Measurements from ENCODE around the gene DGKZ.
A peak's percentile ranks its signal among the peaks of the same experiment; 100 is the strongest.
"Not testable (repeated sequence)": the region's sequence is repeated elsewhere in the genome, so short reads cannot be mapped to it uniquely, and the experiment has no call there.

The DGKZ gene

DNA sequence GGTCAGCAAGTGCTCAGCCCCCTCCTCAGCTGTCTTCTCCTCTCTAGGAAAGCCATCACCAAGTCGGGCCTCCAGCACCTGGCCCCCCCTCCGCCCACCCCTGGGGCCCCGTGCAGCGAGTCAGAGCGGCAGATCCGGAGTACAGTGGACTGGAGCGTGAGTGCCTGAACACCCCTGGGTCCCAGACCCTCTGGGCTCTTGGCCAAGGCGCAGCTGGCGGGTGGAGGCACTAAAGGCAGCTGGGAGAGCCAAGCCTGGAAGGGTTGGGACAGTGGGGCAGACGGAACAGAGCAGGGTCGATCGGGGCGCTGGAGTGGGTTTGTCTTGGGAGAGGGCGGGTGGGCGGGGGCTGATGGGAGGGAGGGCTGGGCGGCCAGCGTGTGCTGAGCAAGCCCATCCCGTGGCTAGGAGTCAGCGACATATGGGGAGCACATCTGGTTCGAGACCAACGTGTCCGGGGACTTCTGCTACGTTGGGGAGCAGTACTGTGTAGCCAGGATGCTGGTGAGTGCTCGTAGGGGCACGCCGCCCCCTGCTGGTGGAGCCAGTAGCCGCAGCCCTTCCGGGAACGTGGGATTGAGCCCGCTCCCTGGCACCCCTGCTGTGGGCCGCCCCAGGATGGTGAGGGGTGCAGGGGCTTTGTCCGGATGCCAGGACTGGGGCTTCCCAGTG is 20.1 kb downstream of the DGKZ start:
- peak in 1 of 2 experiments; percentile 60 for DNase-seq

DNA sequence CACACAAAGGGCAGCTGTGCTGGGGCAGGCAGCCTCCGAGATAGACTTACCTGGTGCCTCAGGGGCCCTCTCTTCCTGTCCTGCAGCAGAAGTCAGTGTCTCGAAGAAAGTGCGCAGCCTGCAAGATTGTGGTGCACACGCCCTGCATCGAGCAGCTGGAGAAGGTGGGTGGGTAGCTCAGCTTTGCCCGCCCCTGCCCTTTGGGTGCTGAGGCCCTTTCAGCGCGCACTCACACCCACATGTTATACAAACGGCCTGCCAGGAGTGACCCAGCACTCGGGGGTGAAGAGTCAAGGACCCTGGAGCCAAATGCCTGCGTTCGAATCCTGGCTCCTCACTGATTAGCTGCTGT is 20.6 kb downstream of the DGKZ start:
- no peak for DNase-seq

DNA sequence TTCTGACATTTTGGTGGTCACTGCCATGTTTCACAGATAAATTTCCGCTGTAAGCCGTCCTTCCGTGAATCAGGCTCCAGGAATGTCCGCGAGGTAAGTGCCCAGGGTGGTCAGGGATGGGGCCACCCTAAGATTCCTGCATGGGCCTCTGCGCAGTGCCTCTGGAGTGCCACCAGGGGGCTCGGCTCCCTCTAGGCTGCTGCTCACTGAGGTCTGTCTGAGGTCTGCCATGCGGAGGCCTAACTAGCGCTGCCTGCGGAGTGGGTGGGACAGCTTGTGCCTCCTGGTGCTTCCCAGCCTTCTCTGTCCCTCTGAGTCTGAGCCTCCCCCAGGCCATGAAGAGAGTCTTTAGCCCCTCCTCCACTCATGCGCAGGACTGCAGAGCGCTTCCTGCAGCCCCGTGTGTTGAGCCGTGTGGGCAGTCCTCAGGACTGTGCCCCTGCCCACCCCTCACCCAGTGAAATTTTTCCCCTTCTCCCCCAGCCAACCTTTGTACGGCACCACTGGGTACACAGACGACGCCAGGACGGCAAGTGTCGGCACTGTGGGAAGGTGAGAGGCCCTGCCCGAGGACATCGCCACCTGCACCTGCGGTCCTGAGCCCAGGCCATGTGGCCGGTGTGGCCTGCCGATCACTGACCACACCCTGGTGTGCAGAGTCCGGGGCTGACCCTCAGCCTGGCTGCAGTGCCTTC is 22.3 kb downstream of the DGKZ start:
- DNase-seq: peak; percentile 27 to 36

DNA sequence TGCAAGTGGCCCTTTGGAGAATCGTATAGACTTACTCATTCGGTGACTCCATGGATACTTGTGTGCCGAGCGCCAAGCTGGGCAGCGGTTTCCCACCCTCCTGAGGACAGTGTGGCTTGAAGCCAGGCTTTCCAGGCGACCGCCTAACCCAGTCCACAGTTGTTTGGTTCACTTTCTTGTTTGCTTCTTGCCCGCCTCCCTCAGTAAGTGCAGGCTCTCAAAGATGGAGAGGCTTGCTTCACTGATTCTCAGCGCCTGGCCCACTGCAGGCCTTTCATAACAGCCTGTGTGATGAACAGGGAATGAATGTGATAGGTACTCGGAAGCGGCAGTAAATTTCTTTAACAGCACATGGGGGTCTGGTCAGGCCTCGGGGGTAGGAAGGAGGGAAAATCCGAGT is 23.0 kb downstream of the DGKZ start:
- DNase-seq: no peak

DNA sequence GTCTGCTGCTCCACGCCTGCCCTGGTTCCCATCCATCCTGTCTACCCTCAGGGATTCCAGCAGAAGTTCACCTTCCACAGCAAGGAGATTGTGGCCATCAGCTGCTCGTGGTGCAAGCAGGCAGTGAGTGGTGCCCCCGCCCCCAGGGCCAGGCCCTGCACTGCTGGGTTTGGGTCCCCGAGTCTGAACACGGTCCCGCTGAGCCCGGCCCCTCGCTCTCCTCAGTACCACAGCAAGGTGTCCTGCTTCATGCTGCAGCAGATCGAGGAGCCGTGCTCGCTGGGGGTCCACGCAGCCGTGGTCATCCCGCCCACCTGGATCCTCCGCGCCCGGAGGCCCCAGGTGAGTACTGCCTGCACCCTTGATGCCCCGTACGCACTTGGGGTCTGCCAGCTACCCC is 24.0 kb downstream of the DGKZ start:
- not testable (repeated sequence) for DNase-seq

DNA sequence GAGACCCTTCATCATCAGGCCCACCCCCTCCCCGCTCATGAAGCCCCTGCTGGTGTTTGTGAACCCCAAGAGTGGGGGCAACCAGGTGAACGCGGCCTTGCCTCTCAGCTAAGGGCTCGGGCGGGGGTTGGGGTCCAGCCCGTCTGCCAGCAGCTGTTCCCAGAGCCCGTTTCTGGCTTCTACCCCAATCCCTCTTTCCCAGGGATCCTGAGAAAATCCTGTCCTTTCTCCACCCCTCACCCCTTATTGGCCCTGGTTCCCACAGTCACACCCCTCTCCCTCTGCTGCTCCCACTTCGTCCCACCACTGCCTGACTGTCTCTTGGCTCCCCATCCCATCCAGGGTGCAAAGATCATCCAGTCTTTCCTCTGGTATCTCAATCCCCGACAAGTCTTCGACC is 24.8 kb downstream of the DGKZ start:
- DNase-seq: no peak

DNA sequence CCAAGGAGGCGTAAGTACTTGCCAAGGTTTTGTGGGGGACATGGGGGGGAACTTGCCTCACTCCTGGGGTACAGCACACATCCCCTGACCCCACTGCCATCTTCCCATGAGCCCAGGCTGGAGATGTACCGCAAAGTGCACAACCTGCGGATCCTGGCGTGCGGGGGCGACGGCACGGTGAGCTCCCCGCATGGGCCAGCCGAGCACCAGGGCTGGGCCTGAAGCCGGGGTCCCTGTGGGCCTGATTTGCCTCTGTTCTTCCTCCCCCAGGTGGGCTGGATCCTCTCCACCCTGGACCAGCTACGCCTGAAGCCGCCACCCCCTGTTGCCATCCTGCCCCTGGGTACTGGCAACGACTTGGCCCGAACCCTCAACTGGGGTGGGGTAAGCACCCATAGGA is 25.2 kb downstream of the DGKZ start:
- not testable (repeated sequence) for DNase-seq

DNA sequence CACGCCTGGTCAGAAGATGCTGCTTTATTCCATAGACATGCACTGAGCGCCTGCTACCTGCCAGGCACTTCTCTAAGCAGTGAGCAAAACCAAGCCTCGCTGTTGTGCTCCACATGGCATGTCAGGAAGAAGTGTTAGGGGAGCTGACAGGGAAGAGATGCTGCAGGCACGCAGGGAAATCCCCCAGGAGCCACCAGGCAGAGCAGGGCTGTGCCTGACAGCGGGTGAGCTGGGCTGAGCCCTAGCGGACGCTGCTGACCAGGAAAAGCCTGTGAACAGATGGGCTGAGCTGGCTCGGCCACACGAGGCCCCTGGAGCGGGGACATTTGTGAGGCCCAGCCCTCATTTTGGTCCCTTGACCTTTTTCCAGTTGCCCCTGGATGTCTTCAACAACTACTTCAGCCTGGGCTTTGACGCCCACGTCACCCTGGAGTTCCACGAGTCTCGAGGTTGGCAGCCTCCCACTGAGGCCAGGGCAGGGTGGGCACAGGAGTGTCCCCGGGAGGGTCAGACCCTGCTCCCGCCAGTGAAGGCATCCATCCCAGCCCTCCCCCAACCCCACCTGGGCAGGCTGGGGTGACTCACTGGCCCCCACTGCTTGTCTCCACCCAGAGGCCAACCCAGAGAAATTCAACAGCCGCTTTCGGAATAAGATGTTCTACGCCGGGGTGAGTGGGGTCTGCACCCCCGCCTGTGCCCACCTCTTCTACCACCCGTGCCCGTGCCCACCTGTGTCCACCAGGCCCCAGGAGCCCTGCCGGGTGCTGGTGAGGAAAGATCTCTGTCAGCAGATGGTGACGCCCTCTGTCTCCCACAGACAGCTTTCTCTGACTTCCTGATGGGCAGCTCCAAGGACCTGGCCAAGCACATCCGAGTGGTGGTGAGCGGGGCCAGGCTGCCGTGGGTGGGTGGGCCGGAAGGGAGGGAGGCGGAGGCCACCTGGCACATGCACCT is 26.8 kb downstream of the DGKZ start:
- no peak for DNase-seq

DNA sequence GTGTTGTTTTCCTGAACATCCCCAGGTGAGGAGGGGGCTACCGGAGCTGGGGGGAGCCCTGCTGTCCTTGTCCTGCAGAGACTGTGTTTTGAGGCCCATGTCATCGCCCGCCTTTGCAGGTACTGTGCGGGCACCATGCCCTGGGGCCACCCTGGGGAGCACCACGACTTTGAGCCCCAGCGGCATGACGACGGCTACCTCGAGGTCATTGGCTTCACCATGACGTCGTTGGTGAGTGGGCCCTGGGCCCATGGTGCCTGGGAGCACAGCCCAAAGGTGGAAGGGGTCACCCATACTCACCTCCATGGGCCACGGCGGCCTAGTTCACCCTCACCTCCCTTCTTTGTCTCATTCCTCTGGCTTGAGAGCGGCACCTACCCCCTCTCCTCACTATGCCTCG is 27.6 kb downstream of the DGKZ start:
- no peak for DNase-seq

DNA sequence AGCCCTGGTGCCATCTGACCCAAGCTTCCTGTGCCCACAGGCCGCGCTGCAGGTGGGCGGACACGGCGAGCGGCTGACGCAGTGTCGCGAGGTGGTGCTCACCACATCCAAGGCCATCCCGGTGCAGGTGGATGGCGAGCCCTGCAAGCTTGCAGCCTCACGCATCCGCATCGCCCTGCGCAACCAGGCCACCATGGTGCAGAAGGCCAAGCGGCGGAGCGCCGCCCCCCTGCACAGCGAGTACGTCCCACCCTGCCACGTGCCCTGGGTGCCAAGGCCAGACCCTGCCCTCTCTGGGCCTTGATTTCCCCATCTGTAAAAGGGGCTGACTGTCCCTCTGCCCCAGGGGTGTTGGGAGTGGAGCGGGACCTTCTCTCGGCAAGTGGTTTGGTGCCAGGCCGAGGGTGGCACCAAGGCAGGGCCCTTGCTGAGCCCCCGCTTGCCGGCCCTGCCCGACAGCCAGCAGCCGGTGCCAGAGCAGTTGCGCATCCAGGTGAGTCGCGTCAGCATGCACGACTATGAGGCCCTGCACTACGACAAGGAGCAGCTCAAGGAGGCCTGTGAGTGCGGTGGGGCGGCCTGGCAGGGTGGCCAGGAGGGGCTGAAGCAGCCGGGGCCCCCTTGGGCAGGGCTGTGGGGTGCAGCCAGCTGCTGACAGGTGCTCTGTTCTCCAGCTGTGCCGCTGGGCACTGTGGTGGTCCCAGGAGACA is 28.3 kb downstream of the DGKZ start:
- DNase-seq: no peak

DNA sequence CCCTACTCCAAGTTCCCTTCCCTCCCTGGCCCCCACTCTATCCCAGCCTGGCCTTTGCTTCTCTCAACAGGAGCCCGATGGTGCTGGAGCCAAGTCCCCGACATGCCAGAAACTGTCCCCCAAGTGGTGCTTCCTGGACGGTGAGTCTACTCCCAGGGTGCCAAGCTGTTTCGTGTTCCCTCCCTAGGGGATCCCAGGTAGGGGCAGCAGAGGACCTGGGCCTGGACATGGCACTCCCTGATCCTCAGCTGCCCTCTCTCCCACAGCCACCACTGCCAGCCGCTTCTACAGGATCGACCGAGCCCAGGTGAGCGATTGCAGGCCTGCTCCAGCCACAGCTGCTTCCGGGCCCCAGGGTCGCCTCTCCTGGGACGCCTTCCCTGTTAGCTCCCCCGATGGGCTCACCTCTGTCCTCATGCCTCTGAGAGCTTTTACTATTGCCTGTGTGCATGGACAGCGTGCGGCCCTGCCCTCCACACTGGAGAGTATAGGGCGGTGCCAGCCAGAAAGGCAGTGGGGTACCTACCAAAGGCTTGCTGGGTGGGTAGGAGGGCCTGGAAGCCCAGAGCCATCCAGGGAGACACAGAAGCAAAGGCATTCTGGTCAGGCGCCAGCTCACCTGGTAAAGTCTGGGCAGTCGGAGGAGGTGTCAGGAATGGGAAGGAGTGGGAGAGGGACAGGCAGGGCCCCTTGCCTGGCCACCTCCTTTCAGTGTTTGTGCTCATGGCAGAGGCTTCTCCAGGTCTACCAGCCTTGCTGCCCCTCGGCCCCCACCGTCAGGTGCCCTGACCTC is 29.2 kb downstream of the DGKZ start:
- DNase-seq: no peak

DNA sequence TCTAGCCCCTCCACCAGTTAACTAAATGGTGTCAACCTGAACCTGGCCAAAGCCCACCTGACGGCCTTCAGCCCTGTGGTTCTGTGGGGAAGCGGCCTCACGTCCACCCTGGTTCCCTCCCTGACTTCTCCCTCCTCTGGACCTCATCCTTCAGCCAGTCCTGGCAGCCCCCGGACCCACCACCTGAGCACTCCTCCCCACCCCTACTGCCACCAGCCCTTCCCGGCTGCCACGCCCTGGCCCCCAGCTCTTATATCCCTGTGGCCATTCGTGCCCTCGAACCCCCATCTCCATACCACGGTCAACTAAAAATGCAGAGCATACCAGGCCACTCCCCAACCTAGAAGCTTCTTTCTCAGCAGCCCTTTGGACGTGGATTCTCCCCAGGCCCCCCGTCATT is 30.0 kb downstream of the DGKZ start:
- no peak for DNase-seq

DNA sequence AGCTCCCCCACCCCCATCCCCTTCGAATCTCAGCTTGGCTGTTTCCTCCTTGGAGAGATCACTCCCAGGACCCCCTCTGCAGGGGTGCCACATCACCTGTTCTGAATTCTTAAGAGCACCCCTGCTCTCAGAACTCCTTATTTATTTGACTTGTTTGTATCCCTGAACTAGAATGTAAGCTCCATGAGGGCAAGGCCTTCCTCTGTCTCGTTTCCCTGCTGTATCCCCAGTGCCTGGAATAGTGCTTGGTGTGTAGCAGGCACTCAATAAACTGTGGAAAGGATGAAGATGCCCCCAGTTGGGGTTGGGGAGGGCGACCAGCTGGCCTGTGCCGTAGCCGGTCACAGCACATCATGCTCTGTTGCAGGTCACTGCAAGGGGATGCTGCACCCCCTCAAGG is 30.6 kb downstream of the DGKZ start:
- no peak for DNase-seq

DNA sequence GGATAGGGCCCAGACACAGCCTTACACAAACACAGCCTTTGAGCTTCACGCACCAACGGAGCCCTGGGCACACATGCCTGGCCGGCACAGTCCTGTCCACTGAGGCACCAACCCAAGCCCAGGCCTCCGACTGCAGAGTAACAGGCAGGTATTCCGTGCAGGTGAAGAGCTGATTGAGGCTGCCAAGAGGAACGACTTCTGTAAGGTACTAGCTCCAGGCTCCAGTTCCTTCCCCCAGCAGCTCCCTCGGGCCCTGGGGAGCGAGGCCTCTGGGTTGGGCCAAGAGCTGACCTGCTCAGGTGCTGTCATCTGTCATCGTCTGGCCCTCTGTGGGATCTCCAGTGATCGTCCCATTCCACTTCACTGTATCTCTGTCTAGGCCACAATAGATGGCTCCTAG is 31.0 kb downstream of the DGKZ start:
- DNase-seq: no peak

DNA sequence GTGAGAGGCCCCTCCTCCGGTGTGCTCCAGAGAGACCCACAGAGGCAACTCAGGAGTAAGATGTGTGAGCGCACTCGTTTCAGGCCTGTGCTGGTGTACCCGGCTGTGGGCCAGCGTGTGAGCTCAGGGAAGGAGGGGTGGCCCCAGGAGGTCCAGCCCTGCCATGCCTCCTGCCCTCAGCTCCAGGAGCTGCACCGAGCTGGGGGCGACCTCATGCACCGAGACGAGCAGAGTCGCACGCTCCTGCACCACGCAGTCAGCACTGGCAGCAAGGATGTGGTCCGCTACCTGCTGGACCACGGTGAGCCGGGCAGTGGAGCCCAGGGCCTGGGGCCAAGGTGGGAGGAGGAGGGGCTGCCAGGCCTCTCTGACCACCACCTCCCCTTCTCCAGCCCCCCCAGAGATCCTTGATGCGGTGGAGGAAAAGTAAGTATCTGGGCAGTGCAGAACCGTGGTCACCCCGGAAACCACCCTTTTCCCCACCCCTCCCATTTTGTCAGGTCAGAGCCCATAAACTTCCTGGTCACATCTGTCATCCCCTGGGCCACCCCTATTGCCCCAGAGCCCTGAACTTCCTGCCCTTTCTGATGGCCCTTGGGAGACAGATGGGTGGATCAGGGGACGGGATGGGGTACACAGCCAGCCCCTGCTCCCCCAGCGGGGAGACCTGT is 31.7 kb downstream of the DGKZ start:
- no peak for DNase-seq

DNA sequence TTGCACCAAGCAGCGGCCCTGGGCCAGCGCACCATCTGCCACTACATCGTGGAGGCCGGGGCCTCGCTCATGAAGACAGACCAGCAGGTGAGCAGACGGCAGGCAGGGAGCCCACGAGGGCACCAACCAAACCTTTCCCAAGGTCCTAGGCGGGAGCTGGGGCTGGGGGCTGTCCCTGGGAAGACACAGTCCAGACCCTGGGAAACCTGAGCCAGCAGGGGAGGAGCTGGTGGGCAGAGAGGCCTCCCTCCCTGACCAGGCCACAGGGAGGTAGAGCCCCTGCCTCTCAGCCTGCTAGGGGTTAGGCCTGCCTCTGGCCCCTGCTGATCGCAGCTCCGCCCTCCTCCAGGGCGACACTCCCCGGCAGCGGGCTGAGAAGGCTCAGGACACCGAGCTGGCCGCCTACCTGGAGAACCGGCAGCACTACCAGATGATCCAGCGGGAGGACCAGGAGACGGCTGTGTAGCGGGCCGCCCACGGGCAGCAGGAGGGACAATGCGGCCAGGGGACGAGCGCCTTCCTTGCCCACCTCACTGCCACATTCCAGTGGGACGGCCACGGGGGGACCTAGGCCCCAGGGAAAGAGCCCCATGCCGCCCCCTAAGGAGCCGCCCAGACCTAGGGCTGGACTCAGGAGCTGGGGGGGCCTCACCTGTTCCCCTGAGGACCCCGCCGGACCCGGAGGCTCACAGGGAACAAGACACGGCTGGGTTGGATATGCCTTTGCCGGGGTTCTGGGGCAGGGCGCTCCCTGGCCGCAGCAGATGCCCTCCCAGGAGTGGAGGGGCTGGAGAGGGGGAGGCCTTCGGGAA is 32.4 kb downstream of the DGKZ start:
- peak in 1 of 2 experiments; percentile 34 for DNase-seq

DNA sequence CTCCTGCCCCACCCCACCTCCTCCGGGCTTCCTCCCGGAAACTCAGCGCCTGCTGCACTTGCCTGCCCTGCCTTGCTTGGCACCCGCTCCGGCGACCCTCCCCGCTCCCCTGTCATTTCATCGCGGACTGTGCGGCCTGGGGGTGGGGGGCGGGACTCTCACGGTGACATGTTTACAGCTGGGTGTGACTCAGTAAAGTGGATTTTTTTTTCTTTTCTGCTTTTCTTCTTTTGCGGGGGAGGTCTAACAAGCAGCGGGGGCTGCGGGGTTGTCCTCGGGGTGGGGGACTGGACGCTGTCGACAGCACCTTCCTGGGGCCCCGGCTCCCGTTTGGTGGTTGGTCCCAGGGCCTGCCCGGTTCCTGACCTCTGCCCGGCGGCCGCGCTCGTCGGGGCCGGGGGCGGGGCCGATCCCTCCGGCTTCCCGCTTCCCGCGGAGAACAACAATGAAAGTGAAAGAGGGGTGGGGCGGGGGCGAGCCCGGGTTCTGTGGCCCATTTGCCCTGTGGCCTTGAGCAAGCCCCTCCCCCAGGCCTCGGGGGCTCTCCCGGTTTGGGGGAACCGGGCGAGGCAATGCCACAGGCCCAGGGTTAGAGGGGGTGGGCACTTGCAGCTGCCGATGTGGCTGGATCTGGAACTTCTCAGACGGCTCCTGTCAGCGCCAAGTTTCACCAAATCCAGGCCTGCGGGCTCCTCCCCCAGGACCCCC is 33.2 kb downstream of the DGKZ start:
- peak; percentile 32 to 49 for DNase-seq

DNA sequence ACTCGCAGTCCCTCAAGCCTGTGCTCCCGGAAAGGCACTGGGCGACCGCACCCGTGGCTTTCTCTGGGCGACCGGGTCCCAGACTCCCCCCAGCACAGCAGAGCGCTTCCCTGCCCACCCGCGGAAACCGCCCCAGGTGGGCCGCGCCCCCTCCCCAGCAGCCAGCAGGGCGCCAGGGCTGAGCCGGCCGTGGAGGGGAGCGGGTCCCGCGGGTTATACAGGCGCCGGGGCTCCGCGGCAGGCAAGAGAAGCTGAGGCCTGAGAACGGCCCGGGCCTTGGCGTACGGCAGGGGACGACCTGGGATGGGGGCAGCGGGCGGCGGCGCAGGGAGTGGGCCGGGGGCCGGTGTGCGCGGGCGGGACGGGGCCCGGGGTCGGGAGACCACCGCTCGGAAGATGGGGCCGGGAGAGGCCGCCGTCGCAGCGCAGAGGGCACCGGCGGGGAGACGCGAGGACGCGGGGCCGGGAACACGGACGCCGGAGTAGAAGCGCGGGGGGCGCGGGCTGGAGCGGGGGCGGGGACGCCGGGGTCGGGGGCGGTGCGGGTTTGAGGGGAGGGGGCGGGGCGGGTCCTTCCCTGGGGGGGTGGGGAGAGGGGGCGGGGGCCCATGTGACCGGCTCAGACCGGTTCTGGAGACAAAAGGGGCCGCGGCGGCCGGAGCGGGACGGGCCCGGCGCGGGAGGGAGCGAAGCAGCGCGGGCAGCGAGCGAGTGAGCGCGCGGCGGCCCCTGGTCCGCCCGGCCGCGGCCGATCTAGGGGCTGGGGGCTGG is 34.0 kb downstream of the DGKZ start, which contains the start of gene MDK:
Gene MDK (plus strand): TSS at position 622 of the 771 bp plus-strand sequence. CDS start 389 bp downstream, outside the sequence.
- peak in 1 of 2 experiments; percentile 73 for DNase-seq
